Calu3 (cell line): ENCODE measurements around the gene MYRIP. TPM values are rescaled to one million over a fixed set of nuclear protein-coding genes. Genes with fewer than 3 reads are reported as not detected.

Experiments used
- BruUV-seq: library from RNA; stranded (reverse); fragments of 400-500 nt; replicated peaks from 2 replicates; lab custom pipeline; 2021; lab: Mats Ljungman, UMichigan
- CTCF ChIA-PET: fragments of 300-600 bp; sonication (Branson Sonifier 250); formaldehyde crosslinking; loops from one replicate; lab custom pipeline; 2022; ENCODE audit warnings: antibody characterized with exemption; lab: Charles Lee
- DNase-seq: peaks from one replicate; pipeline ENCODE4 v3.0.0; 2022
- H3K27ac Mint-ChIP-seq: one replicate; pipeline ENCODE4 v1.8.0; 2022; ENCODE audit warnings: mixed read lengths; ENCODE audit not compliant: unreplicated experiment
- H3K27me3 Mint-ChIP-seq: one replicate; pipeline ENCODE4 v1.8.0; 2022; ENCODE audit warnings: mixed read lengths; ENCODE audit not compliant: unreplicated experiment
- H3K36me3 Mint-ChIP-seq: one replicate; pipeline ENCODE4 v1.8.0; 2022; ENCODE audit warnings: mild to moderate bottlenecking, moderate library complexity, mixed read lengths; ENCODE audit not compliant: insufficient read depth, unreplicated experiment
- H3K4me1 Mint-ChIP-seq: one replicate; pipeline ENCODE4 v1.8.0; 2022; ENCODE audit warnings: mild to moderate bottlenecking, low read depth, mixed read lengths; ENCODE audit not compliant: unreplicated experiment
- H3K4me3 Mint-ChIP-seq: one replicate; pipeline ENCODE4 v1.8.0; 2022; ENCODE audit warnings: mild to moderate bottlenecking, low read depth, moderate library complexity, mixed read lengths; ENCODE audit not compliant: unreplicated experiment
- H3K9me3 Mint-ChIP-seq: one replicate; pipeline ENCODE4 v1.8.0; 2022; ENCODE audit warnings: low read depth, mixed read lengths; ENCODE audit not compliant: unreplicated experiment
- intact Hi-C: fragments of 100-400 bp; cut with micrococcal nuclease; formaldehyde crosslinking; loops from one replicate; pipeline ENCODE4 v1.10.0; 2022; ENCODE audit not compliant: unreplicated experiment
- total RNA-seq: library from RNA; stranded (reverse); gene quantifications from 2 replicates; pipeline ENCODE4 v1.2.3, GENCODE V29; 2022
- TF ChIP-seq, protein P1 (sequence below): fragments of 200-600 bp; IDR thresholded peaks from one replicate; pipeline ENCODE4 v1.8.0; 2022; ENCODE audit warnings: antibody characterized with exemption; ENCODE audit not compliant: unreplicated experiment

The MYRIP gene
- total RNA-seq, 1 experiment from 2014 or later = 5.6 TPM

DNA sequence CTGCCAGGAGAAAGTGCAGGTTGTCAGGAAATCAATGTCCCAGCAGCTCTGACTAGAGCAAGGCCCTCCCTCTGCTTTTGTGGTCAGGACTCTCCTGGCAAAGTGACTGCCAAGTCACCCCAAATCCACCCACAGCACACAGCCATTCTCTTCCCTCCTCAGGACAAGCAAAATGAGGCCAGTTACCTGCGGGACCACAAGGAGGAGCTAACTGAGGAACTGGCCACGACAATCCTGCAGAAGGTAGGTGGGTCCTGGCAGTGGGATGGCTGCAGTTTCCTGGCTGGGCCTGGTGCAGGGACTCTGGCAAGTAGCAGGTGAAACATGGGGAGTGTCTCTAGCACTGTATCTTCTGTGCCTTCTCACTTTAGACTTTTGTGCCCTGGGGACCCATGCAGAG is 357.6 kb downstream of the MYRIP start:
- no peaks in the 10 kb centered on the region for H3K36me3 Mint-ChIP-seq
- BruUV-seq = no TSS peak
- intact Hi-C loops = no loop called here
- no peaks in the 10 kb centered on the region for H3K27me3 Mint-ChIP-seq
- TF ChIP-seq, protein P1, sequence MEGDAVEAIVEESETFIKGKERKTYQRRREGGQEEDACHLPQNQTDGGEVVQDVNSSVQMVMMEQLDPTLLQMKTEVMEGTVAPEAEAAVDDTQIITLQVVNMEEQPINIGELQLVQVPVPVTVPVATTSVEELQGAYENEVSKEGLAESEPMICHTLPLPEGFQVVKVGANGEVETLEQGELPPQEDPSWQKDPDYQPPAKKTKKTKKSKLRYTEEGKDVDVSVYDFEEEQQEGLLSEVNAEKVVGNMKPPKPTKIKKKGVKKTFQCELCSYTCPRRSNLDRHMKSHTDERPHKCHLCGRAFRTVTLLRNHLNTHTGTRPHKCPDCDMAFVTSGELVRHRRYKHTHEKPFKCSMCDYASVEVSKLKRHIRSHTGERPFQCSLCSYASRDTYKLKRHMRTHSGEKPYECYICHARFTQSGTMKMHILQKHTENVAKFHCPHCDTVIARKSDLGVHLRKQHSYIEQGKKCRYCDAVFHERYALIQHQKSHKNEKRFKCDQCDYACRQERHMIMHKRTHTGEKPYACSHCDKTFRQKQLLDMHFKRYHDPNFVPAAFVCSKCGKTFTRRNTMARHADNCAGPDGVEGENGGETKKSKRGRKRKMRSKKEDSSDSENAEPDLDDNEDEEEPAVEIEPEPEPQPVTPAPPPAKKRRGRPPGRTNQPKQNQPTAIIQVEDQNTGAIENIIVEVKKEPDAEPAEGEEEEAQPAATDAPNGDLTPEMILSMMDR = no peak
- CTCF ChIA-PET = no interaction called here
- H3K9me3 Mint-ChIP-seq = peaks cover 2% of the 10 kb centered on the region
- DNase-seq = no peak
- H3K4me1 Mint-ChIP-seq = no peaks in the 10 kb centered on the region
- H3K4me3 Mint-ChIP-seq = no peak overlapping the region
- H3K27ac Mint-ChIP-seq = no peak overlapping the region

GRCh38 chr3:40167958-40168357 is 358.5 kb downstream of the MYRIP start:
- CTCF ChIA-PET = no interaction called here
- Mint-ChIP-seq H3K9me3 (peaks cover 2% of the 10 kb centered on the region), H3K27ac (no peak overlapping the region), H3K36me3 (no peaks in the 10 kb centered on the region), H3K4me3 (no peak overlapping the region), H3K4me1 (no peaks in the 10 kb centered on the region), H3K27me3 (no peaks in the 10 kb centered on the region)
- BruUV-seq = no TSS peak
- TF ChIP-seq, protein P1 = no peak
- intact Hi-C loops = no loop called here
- no peak for DNase-seq

- Mint-ChIP-seq H3K4me3 (no peak overlapping the region), H3K36me3 (no peaks in the 10 kb centered on the region), H3K9me3 (no peaks in the 10 kb centered on the region), H3K27ac (no peak overlapping the region), H3K4me1 (no peaks in the 10 kb centered on the region), H3K27me3 (no peaks in the 10 kb centered on the region)
- CTCF ChIA-PET = no interaction called here
- intact Hi-C loops = no loop called here
- no peak for DNase-seq
- no TSS peak for BruUV-seq
- TF ChIP-seq, protein P1 = no peak
Measured at GRCh38 chr3:40169983-40170382, 360.6 kb downstream of the MYRIP start.

GRCh38 chr3:40170395-40170794 is 361.0 kb downstream of the MYRIP start:
- H3K36me3 Mint-ChIP-seq = no peaks in the 10 kb centered on the region
- H3K9me3 Mint-ChIP-seq = no peaks in the 10 kb centered on the region
- BruUV-seq = no TSS peak
- intact Hi-C loops = no loop called here
- CTCF ChIA-PET = no interaction called here
- TF ChIP-seq, protein P1 = no peak
- no peak overlapping the region for H3K4me3 Mint-ChIP-seq
- no peak overlapping the region for H3K27ac Mint-ChIP-seq
- no peaks in the 10 kb centered on the region for H3K27me3 Mint-ChIP-seq
- no peaks in the 10 kb centered on the region for H3K4me1 Mint-ChIP-seq
- DNase-seq = no peak
